ENCODE results near the gene SLC22A12.

The SLC22A12 gene

GRCh38 chr11:64611176-64611575, 20.2 kb downstream of the SLC22A12 start:
- H3K9me3 ChIP-seq (ENCODE audit: control insufficient read depth, insufficient read depth, low read length), result no peaks in the 10 kb centered on the region
- H3K9ac ChIP-seq (ENCODE audit: low read depth, low read length), result no peak overlapping the region
- H3K4me1 ChIP-seq (ENCODE audit: insufficient read depth, low read length), result no peaks in the 10 kb centered on the region; the same call in 1 of the 2 replicates
- H3K36me3 ChIP-seq (ENCODE audit: insufficient read depth, low read length), result no peaks in the 10 kb centered on the region

- Histone ChIP-seq H3K36me3 (ENCODE audit: insufficient read depth, low read length) (no peaks in the 10 kb centered on the region), H3K9me3 (ENCODE audit: control insufficient read depth, insufficient read depth, low read length) (no peaks in the 10 kb centered on the region), H3K4me1 (ENCODE audit: insufficient read depth, low read length) (no peaks in the 10 kb centered on the region; the same call in 1 of the 2 replicates), H3K9ac (ENCODE audit: low read depth, low read length) (no peak overlapping the region)
Observed at GRCh38 chr11:64611869-64612646, 21.0 kb downstream of the SLC22A12 start.

GRCh38 chr11:64613648-64614047, 22.6 kb downstream of the SLC22A12 start:
- no peaks in the 10 kb centered on the region for H3K36me3 ChIP-seq (ENCODE audit: insufficient read depth, low read length)
- no peak overlapping the region for H3K9ac ChIP-seq (ENCODE audit: low read depth, low read length)
- H3K9me3 ChIP-seq (ENCODE audit: control insufficient read depth, insufficient read depth, low read length), result no peaks in the 10 kb centered on the region
- no peaks in the 10 kb centered on the region; the same call in 1 of the 2 replicates for H3K4me1 ChIP-seq (ENCODE audit: insufficient read depth, low read length)

- Histone ChIP-seq H3K4me1 (ENCODE audit: insufficient read depth, low read length) (peaks cover under 1% of the 10 kb centered on the region; the same call in 1 of the 2 replicates), H3K9ac (ENCODE audit: low read depth, low read length) (no peak overlapping the region), H3K9me3 (ENCODE audit: control insufficient read depth, insufficient read depth, low read length) (no peaks in the 10 kb centered on the region), H3K36me3 (ENCODE audit: insufficient read depth, low read length) (no peaks in the 10 kb centered on the region)
Observed at GRCh38 chr11:64614917-64615316, 23.9 kb downstream of the SLC22A12 start.

GRCh38 chr11:64616817-64617216, 25.8 kb downstream of the SLC22A12 start:
- no peaks in the 10 kb centered on the region for H3K9me3 ChIP-seq (ENCODE audit: control insufficient read depth, insufficient read depth, low read length)
- peaks cover 11% of the 10 kb centered on the region for H3K4me1 ChIP-seq (ENCODE audit: insufficient read depth, low read length)
- H3K36me3 ChIP-seq (ENCODE audit: insufficient read depth, low read length), result no peaks in the 10 kb centered on the region
- H3K9ac ChIP-seq (ENCODE audit: low read depth, low read length), result no peak overlapping the region

- Histone ChIP-seq H3K9me3 (ENCODE audit: control insufficient read depth, insufficient read depth, low read length) (no peaks in the 10 kb centered on the region), H3K36me3 (ENCODE audit: insufficient read depth, low read length) (no peaks in the 10 kb centered on the region), H3K4me1 (ENCODE audit: insufficient read depth, low read length) (peaks cover 11% of the 10 kb centered on the region), H3K9ac (ENCODE audit: low read depth, low read length) (no peak overlapping the region)
Observed at GRCh38 chr11:64619196-64619595, 28.2 kb downstream of the SLC22A12 start.

- Histone ChIP-seq H3K9ac (ENCODE audit: low read depth, low read length) (no peak overlapping the region; the same call in 1 of the 2 replicates), H3K36me3 (ENCODE audit: insufficient read depth, low read length) (no peaks in the 10 kb centered on the region), H3K9me3 (ENCODE audit: control insufficient read depth, insufficient read depth, low read length) (no peaks in the 10 kb centered on the region), H3K4me1 (ENCODE audit: insufficient read depth, low read length) (peaks cover 11% of the 10 kb centered on the region)
Observed at GRCh38 chr11:64619811-64620380, 28.9 kb downstream of the SLC22A12 start.

- Histone ChIP-seq H3K4me1 (ENCODE audit: insufficient read depth, low read length) (peaks cover 11% of the 10 kb centered on the region), H3K9ac (ENCODE audit: low read depth, low read length) (no peak overlapping the region)
Observed at GRCh38 chr11:64620381-64620971, 29.5 kb downstream of the SLC22A12 start.

GRCh38 chr11:64621283-64622019, 30.4 kb downstream of the SLC22A12 start:
- Histone ChIP-seq H3K9me3 (ENCODE audit: control insufficient read depth, insufficient read depth, low read length) (no peaks in the 10 kb centered on the region), H3K9ac (ENCODE audit: low read depth, low read length) (no peak overlapping the region), H3K4me1 (ENCODE audit: insufficient read depth, low read length) (peaks cover 11% of the 10 kb centered on the region), H3K36me3 (ENCODE audit: insufficient read depth, low read length) (no peaks in the 10 kb centered on the region)

More at GRCh38 chr11:64620381-64620971, 29.5 kb downstream of the SLC22A12 start:
- Histone ChIP-seq H3K9me3 (ENCODE audit: control insufficient read depth, insufficient read depth, low read length) (no peaks in the 10 kb centered on the region), H3K36me3 (ENCODE audit: insufficient read depth, low read length) (no peaks in the 10 kb centered on the region)

- H3K9me3 ChIP-seq (ENCODE audit: control insufficient read depth, insufficient read depth, low read length), result no peaks in the 10 kb centered on the region
- no peaks in the 10 kb centered on the region for H3K36me3 ChIP-seq (ENCODE audit: insufficient read depth, low read length)
- peaks cover 11% of the 10 kb centered on the region for H3K4me1 ChIP-seq (ENCODE audit: insufficient read depth, low read length)
- H3K9ac ChIP-seq (ENCODE audit: low read depth, low read length), result no peak overlapping the region
Observed at GRCh38 chr11:64622681-64623080, 31.7 kb downstream of the SLC22A12 start.

GRCh38 chr11:64624883-64625481, 34.0 kb downstream of the SLC22A12 start:
- H3K36me3 ChIP-seq (ENCODE audit: insufficient read depth, low read length), result no peaks in the 10 kb centered on the region
- H3K4me1 ChIP-seq (ENCODE audit: insufficient read depth, low read length), result peaks cover 10% of the 10 kb centered on the region
- H3K9ac ChIP-seq (ENCODE audit: low read depth, low read length), result no peak overlapping the region
- H3K9me3 ChIP-seq (ENCODE audit: control insufficient read depth, insufficient read depth, low read length), result no peaks in the 10 kb centered on the region

- H3K9ac ChIP-seq (ENCODE audit: low read depth, low read length), result no peak overlapping the region
- H3K9me3 ChIP-seq (ENCODE audit: control insufficient read depth, insufficient read depth, low read length), result no peaks in the 10 kb centered on the region
- peaks cover 3% of the 10 kb centered on the region; the same call in 1 of the 2 replicates for H3K4me1 ChIP-seq (ENCODE audit: insufficient read depth, low read length)
- H3K36me3 ChIP-seq (ENCODE audit: insufficient read depth, low read length), result no peaks in the 10 kb centered on the region
Observed at GRCh38 chr11:64626637-64627036, 35.6 kb downstream of the SLC22A12 start.

GRCh38 chr11:64627371-64627770, 36.4 kb downstream of the SLC22A12 start:
- no peaks in the 10 kb centered on the region for H3K9me3 ChIP-seq (ENCODE audit: control insufficient read depth, insufficient read depth, low read length)
- H3K36me3 ChIP-seq (ENCODE audit: insufficient read depth, low read length), result no peaks in the 10 kb centered on the region
- H3K4me1 ChIP-seq (ENCODE audit: insufficient read depth, low read length), result peaks cover 3% of the 10 kb centered on the region; the same call in 1 of the 2 replicates
- H3K9ac ChIP-seq (ENCODE audit: low read depth, low read length), result no peak overlapping the region

GRCh38 chr11:64628596-64628995, 37.6 kb downstream of the SLC22A12 start:
- H3K36me3 ChIP-seq (ENCODE audit: insufficient read depth, low read length), result no peaks in the 10 kb centered on the region
- H3K9ac ChIP-seq (ENCODE audit: low read depth, low read length), result no peak overlapping the region
- H3K9me3 ChIP-seq (ENCODE audit: control insufficient read depth, insufficient read depth, low read length), result no peaks in the 10 kb centered on the region
- H3K4me1 ChIP-seq (ENCODE audit: insufficient read depth, low read length), result peaks cover 3% of the 10 kb centered on the region; the same call in 1 of the 2 replicates

Measured in ES-I3 (cell line).